GM12875 (cell line): Measurements from ENCODE around the gene SP3.

Source experiments
- H3K4me3 ChIP-seq: one replicate; pipeline ENCODE4 v1.5.1; 2011; ENCODE audit warnings: low read depth, low read length, control low read depth
- CTCF ChIP-seq: IDR thresholded peaks from 2 replicates; pipeline ENCODE4 v1.5.1; 2011; ENCODE audit warnings: low read depth, mild to moderate bottlenecking, control low read depth, inconsistent platforms, low read length, moderate library complexity, borderline replicate concordance; ENCODE audit not compliant: insufficient read depth

SP3 gene

DNA sequence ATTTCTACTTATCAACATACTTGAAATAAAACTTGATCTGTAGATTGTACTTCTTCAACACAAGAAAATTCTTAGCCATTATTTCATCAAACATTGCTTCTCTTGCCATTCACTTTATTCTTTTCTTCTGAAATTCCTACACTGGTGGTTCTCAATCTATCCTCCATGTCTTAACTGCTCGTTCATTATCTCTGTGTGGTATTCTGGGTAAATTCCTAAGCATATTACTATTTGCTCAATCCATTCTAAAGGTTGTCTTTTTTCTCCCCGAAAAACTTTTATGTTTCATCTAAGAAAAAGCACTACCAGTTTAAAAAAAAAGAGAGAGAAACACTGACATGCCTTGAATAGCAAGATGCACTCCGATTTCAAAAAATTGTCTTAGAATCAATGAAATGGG, 18.0 kb downstream of the SP3 start:
- TF ChIP-seq CTCF, result no peak
- H3K4me3 ChIP-seq, result no peak overlapping the region

- H3K4me3 ChIP-seq, result no peak overlapping the region
- TF ChIP-seq CTCF, result no peak
Measured at GRCh38 chr2:173943738-173944137, 21.4 kb downstream of the SP3 start.

DNA sequence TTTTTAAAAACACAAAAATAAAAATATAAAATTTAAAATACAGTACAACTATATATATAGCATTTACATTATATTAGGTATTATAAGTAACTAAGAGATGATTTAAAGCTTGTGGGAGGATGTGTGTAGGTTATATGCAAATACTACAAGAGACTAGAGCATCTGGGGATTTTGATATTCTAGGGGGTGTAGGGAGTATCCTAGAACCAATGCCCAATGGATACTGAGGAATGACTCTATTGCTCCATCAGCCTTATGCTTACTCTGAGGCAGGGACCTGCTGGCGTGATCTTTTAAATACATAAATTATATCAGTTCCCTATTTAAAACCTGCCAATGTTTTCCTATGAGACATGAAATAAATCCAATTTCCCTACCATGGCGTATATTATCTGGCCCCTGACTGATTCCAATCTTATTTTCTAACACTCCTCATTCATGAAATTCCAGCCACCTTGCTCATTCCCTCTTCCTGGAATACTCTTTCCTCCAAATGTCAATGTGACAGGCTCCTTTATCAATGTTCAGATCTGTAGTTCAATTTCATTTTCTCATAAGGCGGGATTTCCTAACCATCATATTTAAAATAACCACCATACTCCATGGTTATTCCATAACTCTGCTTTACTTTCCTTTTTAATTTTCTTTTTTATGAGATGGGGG, 22.2 kb downstream of the SP3 start:
- no peak for TF ChIP-seq CTCF
- no peak overlapping the region for H3K4me3 ChIP-seq

GRCh38 chr2:173941567-173941966, 23.6 kb downstream of the SP3 start:
- no peak overlapping the region for H3K4me3 ChIP-seq
- no peak for TF ChIP-seq CTCF

DNA sequence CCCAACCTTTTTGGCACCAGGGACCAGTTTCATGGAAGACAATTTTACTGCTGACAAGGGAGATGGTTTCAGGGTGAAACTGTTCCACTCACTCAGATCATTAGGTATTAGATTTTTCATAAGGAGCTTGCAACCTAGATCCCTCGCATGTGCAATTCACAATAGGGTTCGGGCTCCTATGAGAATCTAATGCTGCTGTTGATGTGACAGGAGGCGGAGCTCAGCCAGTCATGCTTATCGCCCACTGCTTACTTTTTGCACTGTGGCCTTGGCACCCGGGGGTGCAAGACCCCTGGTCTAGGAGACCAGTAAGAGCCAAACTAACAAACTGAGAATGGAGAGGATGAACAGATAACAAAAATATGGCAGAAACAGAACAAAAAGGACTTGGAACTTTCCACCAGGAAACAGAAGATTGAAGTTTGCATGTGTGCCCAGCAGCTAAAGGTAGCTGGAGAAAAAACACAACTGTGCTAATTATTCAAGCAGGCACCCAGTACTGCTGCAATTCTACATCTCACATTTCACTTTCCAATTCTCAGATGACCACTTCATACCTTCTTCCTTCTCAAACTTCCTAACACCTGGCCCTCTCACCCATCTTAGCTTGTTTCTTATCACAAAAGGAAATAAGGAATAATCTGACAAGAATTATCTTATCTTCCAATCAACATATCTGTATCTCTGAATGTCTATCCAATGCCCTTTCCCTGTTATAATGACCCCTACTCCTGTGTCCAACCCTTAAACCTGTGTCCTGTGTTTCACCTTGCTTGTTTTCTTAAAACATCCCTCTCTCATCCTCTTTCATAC, 24.8 kb downstream of the SP3 start:
- no peak for TF ChIP-seq CTCF
- H3K4me3 ChIP-seq, result no peak overlapping the region

- H3K4me3 ChIP-seq, result no peak overlapping the region
- TF ChIP-seq CTCF, result no peak
Measured at GRCh38 chr2:173938700-173939384, 26.3 kb downstream of the SP3 start.

DNA sequence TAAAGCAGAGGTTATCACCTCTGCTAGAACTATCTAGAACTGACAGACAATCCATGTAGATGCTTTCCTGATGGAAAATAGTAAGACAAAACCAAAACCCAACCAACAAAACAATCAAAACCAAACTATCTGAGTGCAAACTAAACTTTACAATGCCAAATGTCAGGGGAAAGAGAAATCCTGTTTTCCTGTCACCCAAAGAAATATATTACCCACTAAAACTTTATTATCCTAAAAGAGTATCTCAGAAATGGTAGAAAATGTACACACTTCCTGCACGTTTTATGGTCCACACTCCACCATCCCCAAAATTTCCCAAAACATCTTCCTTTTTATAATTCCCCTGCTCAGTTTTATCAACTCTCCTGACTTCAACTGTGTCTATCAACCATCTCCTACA, 29.9 kb downstream of the SP3 start:
- TF ChIP-seq CTCF, result no peak
- no peak overlapping the region for H3K4me3 ChIP-seq
